Cardiac septum (tissue), 1 donor: ENCODE data around the gene C17orf75. TPM values are rescaled to one million over a fixed set of nuclear protein-coding genes. Genes with fewer than 3 reads are reported as not detected.
A peak's percentile ranks its signal among the peaks of the same experiment; 100 is the strongest.
"Not testable (repeated sequence)": the region's sequence is repeated elsewhere in the genome, so short reads cannot be mapped to it uniquely, and the experiment has no call there.

Source experiments
- DNase-seq: peaks from one replicate; pipeline ENCODE4 v3.0.0-alpha.2; 2020; ENCODE audit warnings: low spot score
- intact Hi-C: fragments of 100-400 bp; cut with DNase I; formaldehyde crosslinking; loops from one replicate; pipeline ENCODE4 v1.14.0; 2022
- total RNA-seq: library from RNA; stranded (reverse); fragmentation: NEBNext Ultra II Directional; extraction: Animal tissue kit (Norgen Biotek cat#: 25700); gene quantifications from one replicate; pipeline ENCODE4 v1.2.1, GENCODE V29; 2021
- donor health status: DM: no; HTN: no; CAD: no.

The C17orf75 gene
- total RNA-seq, 1 donor from 2014 or later, result 21.6 TPM

DNA sequence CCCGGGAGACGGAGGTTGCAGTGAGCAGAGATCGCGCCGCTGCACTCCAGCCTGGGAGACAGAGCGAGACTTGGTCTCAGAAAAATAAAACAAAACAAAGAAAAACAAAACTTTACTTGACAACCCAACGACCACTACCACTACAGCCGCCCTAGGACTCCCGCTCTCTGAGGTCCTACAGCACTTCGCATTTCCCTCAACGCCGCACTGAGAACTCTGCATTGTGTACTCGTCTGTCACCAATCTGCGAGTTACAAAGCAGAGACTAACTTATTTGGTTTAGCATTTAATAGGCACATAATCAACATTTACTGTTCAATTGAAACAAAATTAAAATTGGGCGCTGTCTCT lies 7.5 kb upstream of the C17orf75 start:
- intact Hi-C loops, result loop anchor here (10.0 kb wide), 1 partner anchor 205 kb away; the partner anchor contains the start of gene RHOT1
- no peak for DNase-seq

DNA sequence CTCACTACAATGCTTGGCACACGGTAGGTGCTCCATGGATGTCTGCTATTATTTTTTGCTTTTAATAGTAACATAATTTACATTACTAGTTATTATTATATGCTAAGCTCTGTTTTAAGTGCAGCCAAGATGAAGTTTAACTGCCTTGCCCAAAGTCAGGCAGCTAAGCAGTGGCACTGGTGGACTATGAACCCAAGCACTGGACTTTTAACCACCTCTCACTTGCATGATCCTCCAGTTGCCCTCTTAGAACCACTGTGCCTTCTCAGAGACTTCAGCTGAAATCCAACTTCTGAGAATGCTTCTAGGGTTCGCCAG lies 6.5 kb upstream of the C17orf75 start:
- intact Hi-C loops, result loop anchor here (10.0 kb wide), 1 partner anchor 204 kb away; the partner anchor contains the start of gene RHOT1
- DNase-seq, result no peak

DNA sequence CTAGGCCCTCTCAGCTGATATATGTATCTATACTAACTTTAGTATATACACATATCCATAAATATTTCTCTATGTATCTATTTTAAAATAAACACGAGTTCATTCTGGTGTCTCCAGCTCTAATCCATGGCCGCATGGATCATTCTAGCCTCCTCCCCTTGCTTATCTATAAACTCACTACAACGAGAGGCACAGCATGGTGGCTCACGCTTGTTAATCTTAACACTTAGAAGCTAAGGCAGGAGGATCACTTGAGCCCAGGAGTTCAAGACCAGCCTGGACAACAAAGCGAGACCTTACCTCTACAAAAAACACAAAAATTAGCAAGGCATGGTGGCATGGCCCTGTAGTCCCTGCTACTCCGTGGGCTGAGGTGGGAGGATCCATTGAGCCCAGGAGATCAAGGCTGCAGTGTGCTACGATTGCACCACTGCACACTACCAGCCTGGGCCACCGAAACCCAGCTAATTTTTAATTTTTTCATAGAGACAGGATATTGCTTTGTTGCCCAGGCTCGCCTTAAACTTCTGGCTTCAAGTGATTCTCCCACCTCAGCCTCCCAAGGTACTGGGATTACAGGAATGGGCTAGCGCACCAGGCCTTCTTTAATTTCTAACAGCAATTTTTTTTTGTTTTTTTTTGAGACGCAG lies 4.1 kb upstream of the C17orf75 start:
- intact Hi-C loops, result loop anchor here (10.0 kb wide), 1 partner anchor 201 kb away; the partner anchor contains the start of gene RHOT1
- DNase-seq, result no peak

DNA sequence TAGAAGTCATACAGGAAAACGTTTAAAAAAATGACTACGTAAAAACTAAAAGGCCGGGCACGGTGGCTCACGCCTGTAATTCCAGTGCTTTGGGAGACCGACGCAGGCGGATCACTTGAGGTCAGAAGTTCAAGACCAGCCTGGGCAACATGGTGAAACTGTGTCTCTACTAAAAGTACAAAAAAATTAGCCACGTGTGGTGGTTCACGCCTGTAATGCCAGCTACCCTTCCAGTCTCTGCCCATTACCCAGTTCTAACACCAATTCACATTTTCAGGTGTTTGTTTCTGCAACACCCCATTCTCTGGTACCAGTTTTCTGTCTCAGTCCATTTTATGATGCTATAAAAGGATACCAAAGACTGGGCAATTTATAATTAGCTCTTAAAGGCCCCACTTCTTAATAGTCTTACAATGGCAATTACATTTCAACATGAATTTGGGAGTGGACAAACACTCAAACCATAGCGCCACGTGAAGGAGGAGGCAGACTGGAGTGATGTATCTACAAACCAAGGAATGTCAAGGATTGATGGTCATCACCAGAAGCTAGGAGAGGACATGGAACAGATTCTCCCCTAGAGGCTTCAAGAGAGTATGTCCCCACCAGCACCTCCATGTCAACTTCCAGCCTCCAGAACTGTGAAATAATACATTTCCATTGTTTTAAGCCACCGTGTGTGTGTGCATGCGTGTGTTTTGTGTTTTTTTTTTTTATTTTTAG lies 791 bp upstream of the C17orf75 start:
- no peak for DNase-seq
- intact Hi-C loops, result loop anchor here (10.0 kb wide), 1 partner anchor 198 kb away; the partner anchor contains the start of gene RHOT1

DNA sequence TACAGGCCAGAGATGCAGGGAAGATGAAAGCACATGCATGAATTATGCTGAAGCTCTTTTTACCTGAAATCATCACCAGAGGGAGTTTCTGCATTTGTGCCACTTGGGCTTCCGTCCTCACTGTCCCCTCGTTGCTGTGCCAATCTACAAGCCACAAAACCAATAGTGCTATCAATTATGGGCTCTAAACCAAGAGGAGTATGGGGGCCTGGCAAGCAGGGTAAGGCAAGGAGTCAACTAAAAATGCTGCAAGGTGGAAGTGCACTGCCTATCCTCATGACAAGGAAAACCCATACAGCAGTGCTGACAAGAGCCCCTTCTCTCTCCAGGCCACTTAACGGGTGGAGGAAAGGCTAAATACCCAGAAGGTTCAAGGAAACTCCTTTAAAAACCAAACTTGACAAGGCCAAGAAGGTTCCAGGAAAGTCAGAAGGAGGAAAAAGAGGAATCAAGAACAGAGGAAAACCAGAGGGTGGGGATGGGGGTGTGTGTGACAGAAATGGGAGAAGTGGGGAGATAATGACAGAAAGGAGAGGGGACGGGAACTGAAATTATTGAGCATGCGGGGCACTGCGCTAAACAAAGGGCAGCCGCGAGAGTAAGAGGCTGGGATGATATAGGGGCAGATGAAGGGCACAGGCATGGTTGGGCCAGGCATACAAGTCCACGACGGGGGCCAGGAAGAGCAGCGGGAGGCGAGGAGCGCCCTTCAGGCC lies 674 bp downstream of the C17orf75 start:
- intact Hi-C loops, result loop anchor here (10.0 kb wide), 1 partner anchor 196 kb away; the partner anchor contains the start of gene RHOT1
- DNase-seq, result no peak

DNA sequence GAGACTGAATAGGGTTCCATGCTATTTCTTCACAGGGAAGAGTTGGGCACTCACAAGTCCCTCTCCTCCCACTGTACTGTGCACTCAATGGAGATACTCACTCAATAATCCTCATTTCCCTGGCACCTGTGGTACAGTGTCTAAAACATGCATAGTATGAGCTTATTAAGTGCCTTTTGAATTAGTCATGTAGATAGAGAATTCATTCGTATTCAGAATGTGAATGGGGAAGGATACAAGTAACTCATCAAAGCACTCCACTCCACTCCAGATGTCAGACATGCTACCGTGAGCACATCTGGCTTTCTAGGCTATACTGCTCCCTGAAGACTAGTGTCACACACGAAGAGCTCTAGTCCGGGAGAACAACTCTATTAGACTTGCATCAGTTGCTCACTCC lies 6.3 kb downstream of the C17orf75 start:
- intact Hi-C loops, result no loop called here
- DNase-seq, result no peak

DNA sequence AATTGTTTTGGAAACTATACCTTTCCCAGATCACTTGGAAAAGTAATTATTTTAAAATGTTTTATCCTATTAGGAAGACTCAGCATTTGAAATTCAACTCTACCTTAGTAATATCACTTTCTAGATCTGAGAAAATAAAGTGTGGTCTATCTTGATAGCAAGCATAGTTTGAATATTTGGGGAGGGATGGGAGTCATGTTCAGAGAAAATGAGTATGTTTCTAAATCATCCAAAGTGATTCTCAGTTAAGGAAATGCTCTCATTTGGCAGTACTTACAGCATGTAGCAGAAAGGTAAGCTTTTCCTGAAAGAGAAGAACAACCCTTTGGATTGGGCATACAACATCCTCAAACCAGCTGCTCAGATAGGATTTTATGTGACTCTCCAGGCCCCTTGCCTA lies 6.9 kb downstream of the C17orf75 start:
- no peak for DNase-seq
- intact Hi-C loops, result no loop called here

DNA sequence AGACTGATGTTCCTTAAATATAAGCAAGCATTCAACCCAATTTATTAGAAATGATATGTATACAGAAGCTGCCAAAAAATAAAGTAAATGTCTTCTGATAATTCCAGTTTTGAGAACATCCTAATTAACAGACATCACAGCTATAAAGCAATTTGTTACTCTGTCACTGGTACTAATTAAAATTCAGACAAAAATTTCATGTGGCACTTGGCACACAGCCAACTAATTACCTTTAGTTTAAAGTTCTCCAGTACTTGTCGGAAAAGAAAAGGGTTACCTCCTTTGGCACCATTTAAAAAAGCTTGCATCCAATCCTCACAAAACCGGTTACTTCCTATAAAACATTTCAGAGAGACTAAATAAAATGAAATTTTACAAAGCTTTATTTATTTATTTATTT lies 8.8 kb downstream of the C17orf75 start:
- no peak for DNase-seq

DNA sequence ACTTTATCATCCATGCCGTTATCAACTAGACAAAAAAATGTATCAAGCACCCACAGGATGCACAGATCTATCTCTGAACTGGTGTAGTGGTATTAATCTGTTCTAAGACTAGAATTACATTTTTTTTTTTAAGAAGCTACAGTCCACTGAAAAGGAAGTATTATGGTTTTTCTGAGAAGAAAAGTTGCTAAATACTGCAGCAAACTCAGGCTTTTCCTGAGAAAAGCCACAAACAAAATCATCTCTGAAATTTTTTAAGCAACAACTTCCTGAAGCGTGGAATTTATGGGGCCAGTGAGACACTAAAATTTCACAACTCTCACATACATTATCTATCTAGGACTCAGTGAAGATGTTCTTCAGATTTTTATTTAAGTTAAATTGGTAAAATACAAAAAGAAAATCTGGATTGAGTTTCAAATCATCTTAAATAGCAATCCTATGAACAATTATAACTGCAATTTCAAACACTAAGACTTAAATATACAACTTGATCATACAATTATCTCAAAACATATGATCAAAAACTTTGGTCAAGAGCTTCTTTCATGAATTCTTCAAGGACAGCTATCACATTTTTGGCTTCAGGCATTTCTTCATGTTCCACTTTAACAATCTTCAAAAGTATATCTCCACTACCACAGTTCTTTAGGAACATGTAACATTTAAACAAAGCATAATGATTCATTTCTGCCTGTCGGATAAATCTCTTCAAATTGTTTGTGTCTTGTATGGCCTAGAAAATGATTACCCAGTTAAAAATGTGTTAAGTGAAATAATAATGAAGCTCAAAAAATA lies 10.5 kb downstream of the C17orf75 start:
- intact Hi-C loops, result no loop called here
- DNase-seq, result no peak

More for the DNA sequence above, 8.8 kb downstream of the C17orf75 start:
- intact Hi-C loops, result no loop called here

DNA sequence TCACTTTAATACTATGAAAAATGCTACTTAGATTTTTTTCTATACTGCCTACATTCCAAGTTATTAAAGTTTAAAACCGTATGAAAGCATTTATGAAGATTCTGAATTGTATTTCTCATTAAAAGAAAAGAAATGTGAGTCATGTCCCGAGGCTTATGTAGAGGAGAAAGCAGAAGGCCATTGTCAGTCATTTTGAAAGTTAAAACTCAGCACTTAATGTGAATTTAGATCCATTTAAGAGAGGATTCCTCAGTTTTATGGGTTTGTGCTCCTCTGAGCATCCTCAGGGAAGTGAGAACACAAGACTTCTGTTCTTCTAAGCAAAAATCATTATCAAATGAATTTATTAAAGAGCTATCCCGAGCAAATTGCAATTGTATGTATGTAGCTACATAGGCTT lies 11.8 kb downstream of the C17orf75 start:
- intact Hi-C loops, result no loop called here
- no peak for DNase-seq

DNA sequence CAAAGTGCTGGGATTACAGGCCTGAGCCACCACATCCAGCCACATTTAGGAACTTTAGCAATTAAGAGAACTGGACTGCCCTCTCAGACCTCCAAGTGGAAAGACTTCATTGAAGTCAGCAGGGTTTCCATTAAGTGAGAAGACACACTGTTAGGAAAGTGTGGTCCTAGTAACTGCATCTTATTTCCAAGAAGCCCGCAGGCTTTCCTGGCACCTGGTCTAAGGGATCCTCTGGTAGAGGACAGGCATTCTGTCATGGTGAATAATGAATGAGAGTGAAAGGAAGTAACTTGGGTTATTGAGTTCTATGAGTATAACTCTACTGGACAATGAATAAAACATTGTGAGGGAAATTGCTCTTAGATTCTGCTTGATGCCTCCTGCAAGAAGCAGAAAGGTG lies 14.1 kb downstream of the C17orf75 start:
- no peak for DNase-seq
- intact Hi-C loops, result no loop called here

DNA sequence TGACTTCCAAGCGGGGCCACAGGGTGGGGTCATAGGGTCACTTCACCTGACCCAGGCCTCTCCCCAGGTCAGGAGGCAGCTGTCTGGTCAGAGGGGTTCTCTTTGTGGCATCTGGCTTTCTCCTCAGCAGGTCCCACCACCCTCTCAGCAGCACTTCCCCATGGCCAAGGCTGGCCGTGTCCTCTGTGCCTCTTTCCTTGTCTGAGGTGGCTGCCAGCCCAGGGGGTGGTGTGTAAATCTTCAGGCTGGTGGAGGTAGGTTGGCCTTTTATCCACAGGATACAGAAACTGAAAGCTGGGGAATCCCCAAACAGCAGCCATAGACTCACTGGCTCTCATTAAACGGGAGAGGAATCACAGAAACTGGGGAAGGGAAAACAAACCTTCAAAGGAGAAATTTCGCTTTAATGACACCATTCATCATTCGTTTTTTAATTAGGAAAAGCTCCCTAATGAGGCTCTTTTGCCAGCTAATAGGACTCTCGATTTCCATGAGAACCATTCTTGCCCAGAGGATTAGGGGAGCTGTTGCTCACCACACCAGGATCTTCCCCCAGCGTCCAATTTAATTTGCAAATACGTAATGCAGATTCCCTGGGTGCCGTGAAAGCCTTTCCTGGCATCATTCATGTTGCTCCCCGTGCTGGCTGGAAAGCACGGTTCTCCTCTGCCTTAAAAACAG lies 18.0 kb downstream of the C17orf75 start:
- intact Hi-C loops, result no loop called here
- no peak for DNase-seq

DNA sequence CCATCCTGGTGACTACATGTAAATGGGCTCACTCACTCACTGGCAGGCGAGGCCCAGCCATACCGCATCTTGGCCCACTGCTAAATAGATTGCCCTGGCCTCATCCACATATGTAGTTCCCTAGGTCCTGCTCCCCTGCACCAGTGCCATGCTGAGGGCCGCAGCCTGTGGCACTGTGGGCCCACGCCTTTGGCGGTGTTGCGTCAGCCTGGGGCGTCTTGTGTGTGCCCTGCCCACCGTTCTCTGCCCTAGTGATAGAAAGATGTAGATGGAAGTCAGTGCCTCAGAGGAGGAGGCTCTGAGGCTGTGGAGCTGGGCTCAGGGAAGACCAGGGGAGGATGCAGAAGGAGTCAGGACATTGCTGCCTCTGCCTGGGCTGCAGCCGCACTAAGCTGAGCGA lies 18.9 kb downstream of the C17orf75 start:
- intact Hi-C loops, result no loop called here
- no peak for DNase-seq

DNA sequence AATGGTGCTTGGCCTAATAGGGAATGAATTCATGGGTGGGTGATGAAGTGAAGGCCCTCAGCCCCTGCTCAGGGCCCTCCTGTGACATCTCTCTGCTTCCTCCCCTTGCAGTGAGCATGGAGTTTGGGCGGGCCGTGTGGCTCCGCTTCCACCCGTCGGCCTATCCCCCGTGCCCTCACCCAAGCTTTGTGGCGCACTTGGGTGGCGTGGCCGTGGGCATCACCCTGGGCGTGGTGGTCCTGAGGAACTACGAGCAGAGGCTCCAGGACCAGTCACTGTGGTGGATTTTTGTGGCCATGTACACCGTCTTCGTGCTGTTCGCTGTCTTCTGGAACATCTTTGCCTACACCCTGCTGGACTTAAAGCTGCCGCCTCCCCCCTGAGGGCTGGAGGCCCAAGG lies 21.1 kb downstream of the C17orf75 start:
- no peak for DNase-seq
- intact Hi-C loops, result no loop called here

DNA sequence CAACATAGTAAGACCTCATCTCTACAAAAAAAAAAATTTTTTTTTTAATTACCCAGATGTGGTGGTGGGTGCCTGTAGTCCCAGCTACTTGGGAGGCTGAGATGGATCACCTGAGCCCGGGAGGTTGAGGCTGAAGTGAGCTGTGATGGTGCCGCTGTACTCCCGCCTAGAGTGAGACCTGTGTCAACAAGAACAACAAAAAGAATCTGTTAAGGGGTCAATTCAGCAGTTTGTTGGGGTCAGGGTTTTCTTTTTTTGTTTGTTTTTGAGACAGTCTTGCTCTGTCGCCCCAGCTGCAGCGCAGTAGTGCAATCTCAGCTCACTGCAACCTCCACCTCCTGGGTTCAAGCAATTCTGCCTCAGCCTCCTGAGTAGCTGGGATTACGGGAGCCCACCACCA lies 21.9 kb downstream of the C17orf75 start:
- intact Hi-C loops, DNase-seq: not testable (repeated sequence)

DNA sequence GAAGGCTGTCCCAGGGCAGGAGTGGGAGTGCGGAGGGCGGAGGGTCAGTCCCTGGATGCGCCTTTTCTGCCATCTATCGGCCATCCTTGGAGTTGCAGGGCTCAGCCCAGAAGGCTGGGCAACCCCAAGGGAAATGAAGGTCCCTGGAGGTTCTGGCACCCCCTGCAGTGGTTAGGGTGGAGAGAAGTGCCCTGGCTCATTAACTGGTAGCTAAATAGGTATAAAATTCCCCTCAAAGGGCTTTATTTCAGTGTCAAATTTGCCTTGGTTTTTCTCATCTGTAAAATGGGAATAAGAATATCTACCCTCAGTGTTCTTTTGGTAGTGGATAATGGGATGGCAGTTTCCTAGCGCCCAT lies 22.4 kb downstream of the C17orf75 start:
- intact Hi-C loops, result loop anchor here (1.0 kb wide), 1 partner anchor 66 kb away; no protein-coding TSS in a partner anchor
- peak; percentile 91 for DNase-seq

DNA sequence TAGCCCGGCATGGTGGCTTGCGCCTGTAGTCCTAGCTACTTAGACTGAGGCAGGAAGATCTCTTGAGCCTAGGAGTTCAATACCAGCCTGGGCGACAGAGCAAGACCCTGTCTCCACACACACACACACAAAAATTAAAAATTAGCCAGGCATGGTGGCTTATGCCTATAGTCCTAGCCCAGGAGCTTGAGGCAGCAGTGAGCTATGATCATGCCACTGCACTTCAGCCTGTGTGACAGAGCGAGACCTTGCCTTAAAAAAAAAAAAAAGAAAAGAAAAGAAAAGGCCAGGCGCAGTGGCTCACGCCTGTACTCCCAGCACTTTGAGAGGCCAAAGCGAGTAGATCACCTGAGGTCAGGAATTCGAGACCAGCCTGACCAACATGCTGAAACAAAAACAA lies 23.9 kb downstream of the C17orf75 start:
- intact Hi-C loops, result no loop called here

DNA sequence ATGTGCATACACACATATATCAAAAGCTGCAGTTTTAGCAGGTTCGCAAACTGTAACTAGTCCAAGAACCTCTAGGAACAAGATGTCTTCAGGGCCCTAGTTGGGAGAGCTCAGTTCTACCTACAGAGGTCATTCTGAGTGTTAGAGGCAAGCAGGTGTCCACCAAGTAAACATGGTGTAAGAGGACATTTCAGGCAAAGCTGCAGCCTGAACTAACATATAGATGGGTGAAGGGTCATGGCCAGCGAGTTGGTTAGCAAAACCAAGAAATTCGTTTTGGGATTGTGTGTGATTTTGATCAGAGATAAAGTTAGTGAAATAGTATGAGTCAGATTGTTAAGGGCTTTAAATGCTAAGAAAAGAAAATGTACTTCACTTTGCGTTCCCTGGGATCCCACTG lies 24.6 kb downstream of the C17orf75 start:
- no peak for DNase-seq
- intact Hi-C loops, result no loop called here

More for the DNA sequence above, 23.9 kb downstream of the C17orf75 start:
- DNase-seq, result no peak

DNA sequence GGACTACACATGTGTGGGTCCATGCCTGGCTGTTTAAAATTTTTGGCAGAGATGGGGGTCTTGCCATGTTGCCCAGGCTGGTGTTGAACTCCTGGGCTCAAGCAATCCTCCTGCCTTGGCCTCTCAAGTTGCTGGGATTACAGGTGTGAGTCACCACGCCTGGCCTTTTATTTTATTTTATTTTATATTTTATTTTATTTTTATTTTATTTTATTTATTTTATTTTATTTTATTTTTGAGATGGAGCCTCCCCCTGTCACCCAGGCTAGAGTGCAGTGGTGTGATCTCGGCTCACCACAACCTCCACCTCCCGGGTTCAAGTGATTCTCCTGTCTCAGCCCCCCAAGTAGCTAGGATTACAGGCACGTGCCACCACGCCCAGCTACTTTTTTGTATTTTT lies 25.3 kb downstream of the C17orf75 start:
- intact Hi-C loops, result not testable (repeated sequence)

More for the DNA sequence above, 25.3 kb downstream of the C17orf75 start:
- DNase-seq, result not testable (repeated sequence)
